ENCODE measurements around the gene CLEC4E. TPM values are rescaled to one million over a fixed set of nuclear protein-coding genes. Genes with fewer than 3 reads are reported as not detected.

CLEC4E gene
- total and polyA plus RNA-seq, 2 of the 4 experiments (the other 2 are of a cell fraction) = not detected

DNA sequence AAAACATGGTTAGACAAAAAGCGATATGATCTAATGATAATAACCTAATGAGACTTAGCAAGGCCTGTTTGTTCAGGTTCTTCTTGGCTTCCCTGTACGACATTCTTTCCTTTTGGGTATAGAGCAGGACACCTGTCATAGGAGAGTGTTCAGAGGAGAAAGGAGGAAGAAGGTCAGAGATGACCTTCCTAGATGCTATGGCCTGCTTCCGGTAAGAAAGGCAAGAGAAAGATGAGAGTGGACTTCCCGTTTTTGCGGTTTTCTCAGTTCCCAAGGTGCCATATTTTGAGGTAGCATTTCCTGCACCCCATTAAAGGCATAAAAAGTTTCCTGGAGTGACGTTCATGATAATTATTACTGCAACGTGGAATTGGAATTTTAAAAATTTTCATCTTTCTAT, 8.7 kb downstream of the CLEC4E start:
- H2BK5ac ChIP-seq (ENCODE audit: low read depth, low read length, poor library complexity, severe bottlenecking) = no peak overlapping the region
- no peaks in the 10 kb centered on the region for H3K4me1 ChIP-seq (ENCODE audit: control insufficient read depth, insufficient read depth, low read length)
- TF ChIP-seq, protein P1, sequence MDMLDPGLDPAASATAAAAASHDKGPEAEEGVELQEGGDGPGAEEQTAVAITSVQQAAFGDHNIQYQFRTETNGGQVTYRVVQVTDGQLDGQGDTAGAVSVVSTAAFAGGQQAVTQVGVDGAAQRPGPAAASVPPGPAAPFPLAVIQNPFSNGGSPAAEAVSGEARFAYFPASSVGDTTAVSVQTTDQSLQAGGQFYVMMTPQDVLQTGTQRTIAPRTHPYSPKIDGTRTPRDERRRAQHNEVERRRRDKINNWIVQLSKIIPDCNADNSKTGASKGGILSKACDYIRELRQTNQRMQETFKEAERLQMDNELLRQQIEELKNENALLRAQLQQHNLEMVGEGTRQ (IDR thresholded peaks at IDR 0.05; ENCODE audit: low read depth, low read length) = no peak
- no peak for TF ChIP-seq POLR2A (IDR thresholded peaks at IDR 0.05; ENCODE audit: low read depth, low read length)
- TF ChIP-seq MAZ (IDR thresholded peaks at IDR 0.05; ENCODE audit: borderline replicate concordance, low read depth, low read length) = no peak
- no peak for TF ChIP-seq RFX5 (IDR thresholded peaks at IDR 0.05; ENCODE audit: low read depth, low read length)
- TF ChIP-seq, protein P2, sequence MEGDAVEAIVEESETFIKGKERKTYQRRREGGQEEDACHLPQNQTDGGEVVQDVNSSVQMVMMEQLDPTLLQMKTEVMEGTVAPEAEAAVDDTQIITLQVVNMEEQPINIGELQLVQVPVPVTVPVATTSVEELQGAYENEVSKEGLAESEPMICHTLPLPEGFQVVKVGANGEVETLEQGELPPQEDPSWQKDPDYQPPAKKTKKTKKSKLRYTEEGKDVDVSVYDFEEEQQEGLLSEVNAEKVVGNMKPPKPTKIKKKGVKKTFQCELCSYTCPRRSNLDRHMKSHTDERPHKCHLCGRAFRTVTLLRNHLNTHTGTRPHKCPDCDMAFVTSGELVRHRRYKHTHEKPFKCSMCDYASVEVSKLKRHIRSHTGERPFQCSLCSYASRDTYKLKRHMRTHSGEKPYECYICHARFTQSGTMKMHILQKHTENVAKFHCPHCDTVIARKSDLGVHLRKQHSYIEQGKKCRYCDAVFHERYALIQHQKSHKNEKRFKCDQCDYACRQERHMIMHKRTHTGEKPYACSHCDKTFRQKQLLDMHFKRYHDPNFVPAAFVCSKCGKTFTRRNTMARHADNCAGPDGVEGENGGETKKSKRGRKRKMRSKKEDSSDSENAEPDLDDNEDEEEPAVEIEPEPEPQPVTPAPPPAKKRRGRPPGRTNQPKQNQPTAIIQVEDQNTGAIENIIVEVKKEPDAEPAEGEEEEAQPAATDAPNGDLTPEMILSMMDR (conservative IDR thresholded peaks at IDR 0.05; ENCODE audit: low read depth, low read length) = no peak
- no peak for TF ChIP-seq BHLHE40 (IDR thresholded peaks at IDR 0.05; ENCODE audit: low read depth, low read length)
- no peak for TF ChIP-seq FOS (IDR thresholded peaks at IDR 0.05; ENCODE audit: low read depth, low read length)
- TF ChIP-seq RCOR1 (IDR thresholded peaks at IDR 0.05; ENCODE audit: insufficient replicate concordance, low read length) = no peak
- TF ChIP-seq MXI1 (IDR thresholded peaks at IDR 0.05; ENCODE audit: borderline replicate concordance, low read depth, low read length) = no peak
- TF ChIP-seq RAD21 (IDR thresholded peaks at IDR 0.05; ENCODE audit: low read length) = no peak
- no peak for TF ChIP-seq CHD1 (IDR thresholded peaks at IDR 0.05; ENCODE audit: low read depth, low read length)
- H4K91ac ChIP-seq (ENCODE audit: insufficient read depth, low read depth, low read length) = no peak overlapping the region
- no peaks in the 10 kb centered on the region for H3K79me1 ChIP-seq (ENCODE audit: low read depth in 1 of 2, low read length in 2 of 2)
- no peaks in the 10 kb centered on the region for H3K36me3 ChIP-seq (ENCODE audit: control insufficient read depth, insufficient read depth, low read length)
- H3K9ac ChIP-seq (ENCODE audit: low read depth, low read length) = no peak overlapping the region
- WGBS, 2 experiments (ENCODE audit: extremely low coverage in 2 of 2, insufficient read length in 1 of 2) = 40% methylated on average over 1 of the region's 7 CpGs; no CpG with 5 or more reads in 1 of the 2 experiments
- no peak overlapping the region for H3K56ac ChIP-seq (ENCODE audit: extremely low read depth, insufficient read depth, low read length)
- ATAC-seq (ENCODE audit: low read depth) = no peak
- BruUV-seq (replicated peaks) = no TSS peak
- H2AK5ac ChIP-seq (ENCODE audit: low read depth, low read length) = no peak overlapping the region
- CTCF ChIA-PET = no interaction called here
- H4K20me1 ChIP-seq (ENCODE audit: insufficient read depth, low read length) = no peaks in the 10 kb centered on the region
- no peak overlapping the region for H2BK20ac ChIP-seq (ENCODE audit: low read depth, low read length)
- H3K4me2 ChIP-seq (ENCODE audit: low read depth, low read length) = no peak overlapping the region
- no peak overlapping the region for H4K8ac ChIP-seq (ENCODE audit: low read depth in 2 of 2, low read length in 2 of 2)
- H3K4ac ChIP-seq (ENCODE audit: low read depth, low read length) = no peak overlapping the region
- H3K27me3 ChIP-seq (ENCODE audit: control insufficient read depth, insufficient read depth, low read length) = no peaks in the 10 kb centered on the region
- no peak overlapping the region for H3K18ac ChIP-seq (ENCODE audit: low read depth, low read length)
- no peak overlapping the region for H2BK120ac ChIP-seq (ENCODE audit: low read depth, low read length)
- H3K14ac ChIP-seq (replicated peaks; ENCODE audit: low read depth, low read length) = no peak overlapping the region
- H3K4me3 ChIP-seq (ENCODE audit: insufficient read depth, low read depth, low read length) = no peak overlapping the region
- no peak overlapping the region for H3K27ac ChIP-seq (ENCODE audit: insufficient read depth, low read length)
- intact Hi-C loops (cut with micrococcal nuclease) = no loop called here
- POLR2A ChIA-PET (ENCODE audit: unreplicated experiment) = no interaction called here
- no peaks in the 10 kb centered on the region for H3K9me1 ChIP-seq (ENCODE audit: insufficient read depth, low read length)
- H3K23ac ChIP-seq (ENCODE audit: low read depth, low read length) = no peak overlapping the region
- DNase-seq = no peak
- H2AK9ac ChIP-seq (replicated peaks; ENCODE audit: low read depth, low read length, poor library complexity) = no peak overlapping the region
- no peaks in the 10 kb centered on the region for H3K9me3 ChIP-seq (ENCODE audit: control insufficient read depth, insufficient read depth, low read length)
- no peak overlapping the region for H2AFZ ChIP-seq (replicated peaks; ENCODE audit: low read length, poor library complexity)
- no peak overlapping the region for H4K5ac ChIP-seq (ENCODE audit: low read depth, low read length)
- H2BK15ac ChIP-seq (ENCODE audit: low read depth, low read length) = no peak overlapping the region
- dilution Hi-C loops (cut with HindIII; ENCODE audit: low sequenced_read_pairs, unreplicated experiment) = no loop called here
- in situ Hi-C loops (cut with MboI; ENCODE audit: low sequenced_read_pairs) = no loop called here

Measured in IMR-90 (cell line).